NCI-H1417 (cell line): ENCODE data around the gene MKKS.
"Not testable (repeated sequence)": the region's sequence is repeated elsewhere in the genome, so short reads cannot be mapped to it uniquely, and the experiment has no call there.

Experiments
- DNase-seq, 3 experiments: peaks; one replicate each; lab custom pipeline; 2025; lab: John Stamatoyannopoulos, UW

MKKS gene

GRCh38 chr20:10412591-10413408 lies 21.2 kb downstream of the MKKS start:
- peak in 1 of 3 experiments; percentile 34 for DNase-seq

- DNase-seq, result no peak
These were observed 22.3 kb downstream of the MKKS start for GRCh38 chr20:10411673-10412072.

- DNase-seq, result no peak
These were observed 25.8 kb downstream of the MKKS start for GRCh38 chr20:10408108-10408813.

GRCh38 chr20:10404959-10405530 lies 29.0 kb downstream of the MKKS start:
- DNase-seq, result no peak

- DNase-seq, result peak in 1 of 3 experiments; percentile 18
These were observed 29.9 kb downstream of the MKKS start for GRCh38 chr20:10404023-10404628.

- no peak for DNase-seq
These were observed 30.9 kb downstream of the MKKS start for GRCh38 chr20:10402938-10403608.

- DNase-seq, result no peak
These were observed 35.1 kb downstream of the MKKS start for GRCh38 chr20:10398834-10399369.

- DNase-seq, result not testable (repeated sequence)
These were observed 39.3 kb downstream of the MKKS start for GRCh38 chr20:10394752-10395151.

- DNase-seq, result no peak
These were observed 43.3 kb downstream of the MKKS start for GRCh38 chr20:10390709-10391108.

GRCh38 chr20:10388597-10388996 lies 45.4 kb downstream of the MKKS start:
- DNase-seq, result no peak

GRCh38 chr20:10387686-10388085 lies 46.3 kb downstream of the MKKS start:
- DNase-seq, result no peak

GRCh38 chr20:10385850-10386544 lies 48.0 kb downstream of the MKKS start:
- no peak for DNase-seq

GRCh38 chr20:10381477-10381876 lies 52.5 kb downstream of the MKKS start:
- DNase-seq, result peak in 1 of 3 experiments; percentile 25

- DNase-seq, result peak in 2 of 3 experiments; percentile 48 to 85
These were observed 54.3 kb downstream of the MKKS start for GRCh38 chr20:10379761-10380160.

GRCh38 chr20:10376270-10377075 lies 57.5 kb downstream of the MKKS start:
- no peak for DNase-seq

- no peak for DNase-seq
These were observed 58.8 kb downstream of the MKKS start for GRCh38 chr20:10375191-10375590.

- no peak for DNase-seq
These were observed 60.0 kb downstream of the MKKS start for GRCh38 chr20:10374036-10374435.

- no peak for DNase-seq
These were observed 62.6 kb downstream of the MKKS start for GRCh38 chr20:10371467-10371866.

GRCh38 chr20:10370091-10370887 lies 63.7 kb downstream of the MKKS start:
- no peak for DNase-seq
